Measurements from ENCODE around the gene ATRX.
"Not testable (repeated sequence)": the region's sequence is repeated elsewhere in the genome, so short reads cannot be mapped to it uniquely, and the experiment has no call there.

The ATRX gene

GRCh38 chrX:77785486-77786364 is at the start of gene ATRX:
Gene ATRX, minus strand, starts transcription at chrX:77786216. Its CDS starts 215 bp downstream, at chrX:77786001.
- peak within 1 kb of the TSS; percentile 87 for H3K27ac ChIP-seq
- no peak for TF ChIP-seq CTCF (conservative IDR thresholded peaks at IDR 0.05; ENCODE audit: low read depth)
- CTCF ChIA-PET: no interaction called here
- peak; percentile 74 for DNase-seq (ENCODE audit: low spot score)
- POLR2A ChIA-PET (ENCODE audit: low non-redundant PET): no interaction called here

GRCh38 chrX:77831544-77831943 is 45.5 kb upstream of the ATRX start:
- POLR2A ChIA-PET (ENCODE audit: low non-redundant PET); DNase-seq (ENCODE audit: low spot score); H3K27ac ChIP-seq; CTCF ChIA-PET: not testable (repeated sequence)

GRCh38 chrX:77821989-77822388 is 36.0 kb upstream of the ATRX start:
- DNase-seq (ENCODE audit: low spot score); POLR2A ChIA-PET (ENCODE audit: low non-redundant PET); H3K27ac ChIP-seq; CTCF ChIA-PET: not testable (repeated sequence)

- H3K27ac ChIP-seq: no peak overlapping the region
- no peak for TF ChIP-seq CTCF (conservative IDR thresholded peaks at IDR 0.05; ENCODE audit: low read depth)
- POLR2A ChIA-PET (ENCODE audit: low non-redundant PET): no interaction called here
- CTCF ChIA-PET: interaction anchor here (0.6 kb wide), 1 partner anchor 63 kb away, joined by 3 read pairs; no protein-coding TSS in a partner anchor
- no peak for DNase-seq (ENCODE audit: low spot score)
These were observed 34.2 kb upstream of the ATRX start for GRCh38 chrX:77820091-77820727.

GRCh38 chrX:77814210-77814609 is 28.2 kb upstream of the ATRX start:
- POLR2A ChIA-PET (ENCODE audit: low non-redundant PET): no interaction called here
- no peak for DNase-seq (ENCODE audit: low spot score)
- TF ChIP-seq CTCF (conservative IDR thresholded peaks at IDR 0.05; ENCODE audit: low read depth): no peak
- no peak overlapping the region for H3K27ac ChIP-seq
- CTCF ChIA-PET: interaction anchor here (0.6 kb wide), 1 partner anchor 123 kb away, joined by 3 read pairs; no protein-coding TSS in a partner anchor

GRCh38 chrX:77802201-77802600 is 16.2 kb upstream of the ATRX start:
- no peak for DNase-seq (ENCODE audit: low spot score)
- ChIA-PET POLR2A (ENCODE audit: low non-redundant PET) (no interaction called here), CTCF (no interaction called here)

GRCh38 chrX:77795124-77795523 is 9.1 kb upstream of the ATRX start:
- no peak overlapping the region for H3K27ac ChIP-seq
- TF ChIP-seq CTCF (conservative IDR thresholded peaks at IDR 0.05; ENCODE audit: low read depth): no peak
- CTCF ChIA-PET: no interaction called here
- DNase-seq (ENCODE audit: low spot score): no peak
- POLR2A ChIA-PET (ENCODE audit: low non-redundant PET): no interaction called here

More at GRCh38 chrX:77802201-77802600, 16.2 kb upstream of the ATRX start:
- TF ChIP-seq CTCF (conservative IDR thresholded peaks at IDR 0.05; ENCODE audit: low read depth): no peak
- H3K27ac ChIP-seq: no peak overlapping the region

Data from RWPE1 (cell line).